ENCODE results near the gene NPLOC4.
"Not testable (repeated sequence)": the region's sequence is repeated elsewhere in the genome, so short reads cannot be mapped to it uniquely, and the experiment has no call there.

Gene NPLOC4

DNA sequence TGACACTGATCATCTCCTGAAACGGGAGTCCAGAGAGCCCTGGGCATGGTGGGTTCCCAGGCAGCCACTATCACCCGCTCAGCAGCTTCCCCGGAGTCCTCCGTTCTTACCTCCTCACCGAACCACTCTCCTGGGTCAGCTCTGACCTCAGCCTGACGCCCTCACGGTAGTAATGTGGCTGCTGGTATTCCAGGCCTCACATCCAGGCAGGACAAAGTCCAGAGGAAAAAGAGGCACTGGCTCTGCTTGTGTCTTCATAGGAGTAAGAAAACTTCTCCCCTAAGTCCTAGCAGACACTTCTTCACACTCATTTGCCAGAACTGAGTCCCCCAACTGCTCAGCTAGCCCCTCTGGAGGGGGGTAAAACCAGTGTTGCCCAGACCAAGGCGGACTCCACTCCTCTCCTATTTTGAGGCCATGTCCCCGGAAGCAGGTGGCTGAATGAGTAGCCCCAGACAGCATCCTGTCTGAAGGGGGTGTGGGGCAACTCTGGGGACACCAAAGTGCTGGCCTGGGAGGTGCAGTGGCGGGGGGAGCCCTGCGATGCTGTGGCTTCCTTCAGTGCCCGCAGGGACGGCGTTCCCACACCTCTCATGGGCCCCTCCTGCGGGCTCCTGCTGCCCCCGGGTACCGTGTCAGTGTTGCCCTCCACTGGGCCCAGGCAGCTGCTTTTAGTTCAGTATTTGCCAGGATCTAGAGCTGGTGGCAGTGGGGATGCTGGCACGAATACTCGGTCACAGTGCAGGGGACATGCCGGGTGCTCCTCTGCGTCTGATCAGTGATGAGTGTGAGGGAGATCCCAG lies 103.4 kb downstream of the NPLOC4 start:
- DNase-seq (ENCODE audit: low spot score): no peak

- DNase-seq (ENCODE audit: low spot score): no peak
Measured at GRCh38 chr17:81532490-81533287, 104.2 kb downstream of the NPLOC4 start.

GRCh38 chr17:81531998-81532404 lies 104.9 kb downstream of the NPLOC4 start:
- DNase-seq (ENCODE audit: low spot score): not testable (repeated sequence)

DNA sequence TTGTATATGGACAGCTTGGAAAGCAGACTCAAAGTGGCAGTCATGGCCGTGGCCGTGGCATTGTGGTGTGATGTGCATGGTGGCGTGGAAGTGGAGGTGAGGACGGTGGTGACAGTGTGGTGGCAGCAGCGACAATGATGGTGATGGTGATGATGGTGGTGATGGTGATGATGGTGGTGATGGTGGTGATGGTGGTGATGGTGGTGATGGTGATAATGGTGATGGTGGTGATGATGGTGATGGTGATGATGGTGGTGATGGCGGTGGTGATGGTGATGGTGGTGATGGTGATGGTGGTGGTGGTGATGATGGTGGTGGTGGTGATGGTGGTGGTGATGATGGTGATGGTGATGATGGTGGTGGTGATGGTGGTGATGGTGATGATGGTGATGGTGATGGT lies 105.9 kb downstream of the NPLOC4 start:
- not testable (repeated sequence) for DNase-seq (ENCODE audit: low spot score)

DNA sequence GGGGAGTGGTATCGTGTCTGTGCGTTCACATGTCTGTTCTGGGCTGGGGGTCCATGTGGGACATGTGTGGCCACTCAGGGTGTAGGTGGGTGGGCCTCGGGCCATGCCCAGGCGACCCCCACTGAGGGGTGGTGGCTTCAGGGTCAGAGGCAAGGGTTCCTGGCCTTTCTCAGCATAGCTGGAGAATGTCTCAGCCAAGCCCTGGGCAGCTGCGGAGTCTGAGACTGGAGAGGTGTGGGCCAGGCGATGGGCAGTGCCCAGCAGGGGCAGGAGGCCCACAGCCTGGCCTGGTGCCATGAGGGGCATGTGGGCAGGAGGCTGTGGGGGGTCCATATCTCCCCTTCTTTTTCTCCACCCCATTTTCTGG lies 107.5 kb downstream of the NPLOC4 start:
- no peak for DNase-seq (ENCODE audit: low spot score)

GRCh38 chr17:81528651-81529436 lies 108.1 kb downstream of the NPLOC4 start:
- no peak for DNase-seq (ENCODE audit: low spot score)

DNA sequence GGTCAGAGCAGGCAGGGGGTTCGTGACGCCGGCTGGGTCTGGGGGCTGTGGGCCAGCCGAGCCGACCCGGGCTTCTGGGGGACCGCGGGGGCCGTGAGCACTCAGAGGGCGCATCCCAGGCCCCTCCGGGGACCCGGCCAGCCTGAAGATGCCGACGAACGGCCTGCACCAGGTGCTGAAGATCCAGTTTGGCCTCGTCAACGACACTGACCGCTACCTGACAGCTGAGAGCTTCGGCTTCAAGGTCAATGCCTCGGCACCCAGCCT lies 108.6 kb downstream of the NPLOC4 start:
- no peak for DNase-seq (ENCODE audit: low spot score)

DNA sequence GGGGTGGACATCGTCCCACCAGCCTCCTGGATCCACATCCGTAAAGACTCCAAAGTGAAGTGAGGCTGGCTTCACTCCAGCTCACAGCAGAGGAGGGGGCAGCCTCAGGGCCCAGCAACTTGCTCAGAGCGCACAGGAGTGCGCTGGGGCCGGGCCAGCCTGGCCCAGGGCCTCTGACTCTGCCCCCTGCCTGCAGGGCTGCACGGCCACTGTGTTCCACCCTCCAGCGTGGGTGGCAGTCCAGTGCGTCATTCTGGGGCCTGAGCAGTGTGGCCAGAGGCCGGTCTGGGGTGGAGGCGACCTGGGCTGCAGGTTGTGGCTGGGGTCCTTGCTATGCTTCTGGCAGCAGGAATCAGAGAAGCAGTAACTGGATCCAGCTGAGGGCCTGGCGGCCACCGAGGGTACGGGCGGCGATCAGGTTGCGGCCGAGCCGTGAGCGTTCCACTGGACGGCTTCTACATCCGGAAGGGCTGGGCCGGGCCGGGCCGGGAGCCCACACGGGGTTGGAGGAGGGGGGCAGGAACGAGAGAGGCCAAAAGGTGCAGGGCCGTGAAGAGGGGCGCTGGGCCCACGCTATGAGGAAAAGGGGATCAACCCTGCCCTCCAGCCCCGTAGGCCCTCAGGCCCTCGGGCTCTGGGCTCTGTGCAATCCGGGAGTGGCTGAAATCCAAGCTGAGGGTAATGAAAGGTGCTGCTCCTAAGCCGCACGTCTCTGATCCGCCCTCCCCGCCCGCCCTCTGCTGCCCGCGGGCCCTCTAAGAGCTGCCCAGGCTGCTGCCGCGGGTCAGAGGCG lies 109.1 kb downstream of the NPLOC4 start, which contains the start of gene FSCN2:
Gene FSCN2, plus strand, starts transcription at position 787 of the 793 bp plus-strand sequence. CDS start 155 bp downstream, outside the sequence.
- DNase-seq (ENCODE audit: low spot score): no peak

DNA sequence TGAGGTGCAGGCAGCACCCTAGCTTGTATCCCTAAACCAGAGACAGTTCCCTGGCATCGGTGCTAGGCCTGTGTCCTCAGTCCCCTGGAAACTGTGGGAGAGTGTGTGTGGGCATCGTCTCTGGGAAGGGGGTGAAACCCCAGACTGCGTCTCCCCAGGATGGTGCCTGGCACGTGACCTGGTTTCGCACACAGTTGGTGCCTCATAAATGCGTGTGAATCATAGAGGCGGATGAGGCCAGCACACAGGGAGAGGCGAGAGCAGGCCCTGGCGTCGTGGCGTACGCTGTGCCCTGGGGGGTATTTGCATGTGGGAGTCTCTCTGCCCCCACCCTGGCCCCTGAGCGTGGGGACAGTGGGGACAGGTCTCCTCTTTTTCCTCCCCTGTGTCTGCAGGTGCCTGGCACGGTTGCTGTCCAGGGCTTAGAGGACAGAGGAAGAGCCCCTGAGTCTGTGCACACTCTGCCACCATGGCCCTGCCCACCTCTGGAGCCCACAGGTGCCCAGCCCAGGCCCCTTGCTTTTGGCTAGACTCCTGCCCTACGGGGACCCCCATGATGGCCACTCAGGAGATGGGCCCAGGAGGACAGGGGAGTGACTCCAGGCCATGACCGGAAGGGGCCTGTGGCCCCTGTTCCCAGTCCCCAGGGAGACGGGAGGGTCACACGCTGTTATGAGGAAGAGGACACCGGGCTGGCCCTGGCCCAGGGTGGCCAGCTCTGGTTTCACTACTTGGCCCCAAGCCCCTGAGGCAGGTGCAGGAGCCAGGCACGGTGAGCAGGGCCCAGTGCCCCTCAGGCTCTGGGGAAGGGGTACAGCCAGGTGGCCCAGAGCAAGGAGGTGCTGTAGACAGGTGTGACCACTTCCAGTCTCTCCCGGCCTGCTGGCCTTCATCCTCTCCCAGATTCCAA lies 110.0 kb downstream of the NPLOC4 start:
- no peak for DNase-seq (ENCODE audit: low spot score)

DNA sequence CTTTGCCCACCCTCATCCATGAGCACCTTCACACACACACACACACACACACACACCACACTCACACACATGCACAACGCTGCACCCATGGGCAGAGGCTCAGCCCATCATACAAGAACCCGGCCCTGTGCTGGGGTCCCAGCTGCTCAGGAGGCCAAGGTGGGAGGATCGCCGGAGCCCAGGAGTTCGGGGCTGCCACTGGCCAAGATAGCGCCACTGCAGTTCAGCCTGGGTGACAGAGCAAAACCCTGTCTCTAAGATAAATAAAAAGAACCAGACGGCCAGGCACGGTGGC lies 112.1 kb downstream of the NPLOC4 start:
- DNase-seq (ENCODE audit: low spot score): no peak

DNA sequence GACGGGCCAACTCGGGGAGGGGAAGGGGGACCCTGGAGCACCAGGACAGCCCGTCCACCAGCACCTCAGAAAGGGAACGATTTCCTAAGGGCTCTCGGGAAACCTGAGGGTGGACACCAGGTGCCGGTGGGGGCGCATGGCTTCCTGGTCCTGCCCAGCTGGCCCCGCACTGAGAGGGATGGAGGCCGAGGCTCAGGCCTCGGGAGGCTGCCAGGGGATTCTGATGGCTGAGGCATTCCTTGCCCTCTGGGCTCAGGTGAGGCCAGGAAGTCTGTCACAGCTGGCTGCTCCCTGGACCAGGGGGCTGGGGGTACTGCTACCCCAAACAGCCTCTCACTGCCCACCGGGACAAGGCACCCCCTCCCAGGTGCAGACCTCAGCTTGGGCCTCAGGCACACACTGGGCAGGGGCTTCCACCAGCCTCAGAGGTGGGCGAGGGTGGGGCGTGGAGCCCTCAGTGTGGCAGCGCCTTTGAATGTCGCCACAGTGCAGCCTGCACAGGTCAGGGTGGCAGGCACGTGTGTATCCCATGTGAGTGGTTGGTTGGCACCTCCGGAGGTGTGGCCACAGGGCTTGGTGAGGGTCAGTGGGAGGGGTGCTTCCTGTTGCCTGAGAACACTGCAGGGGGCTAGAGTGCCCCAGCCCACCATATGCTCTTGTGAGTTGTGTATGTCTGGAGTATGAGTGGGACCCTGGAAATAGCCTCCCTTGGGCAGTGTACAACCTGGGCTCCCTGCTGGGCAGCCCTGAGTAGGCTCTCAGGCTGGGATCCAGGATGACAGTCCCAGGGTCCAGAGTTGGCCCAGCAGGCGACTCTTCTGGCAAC lies 112.7 kb downstream of the NPLOC4 start:
- DNase-seq (ENCODE audit: low spot score): no peak

DNA sequence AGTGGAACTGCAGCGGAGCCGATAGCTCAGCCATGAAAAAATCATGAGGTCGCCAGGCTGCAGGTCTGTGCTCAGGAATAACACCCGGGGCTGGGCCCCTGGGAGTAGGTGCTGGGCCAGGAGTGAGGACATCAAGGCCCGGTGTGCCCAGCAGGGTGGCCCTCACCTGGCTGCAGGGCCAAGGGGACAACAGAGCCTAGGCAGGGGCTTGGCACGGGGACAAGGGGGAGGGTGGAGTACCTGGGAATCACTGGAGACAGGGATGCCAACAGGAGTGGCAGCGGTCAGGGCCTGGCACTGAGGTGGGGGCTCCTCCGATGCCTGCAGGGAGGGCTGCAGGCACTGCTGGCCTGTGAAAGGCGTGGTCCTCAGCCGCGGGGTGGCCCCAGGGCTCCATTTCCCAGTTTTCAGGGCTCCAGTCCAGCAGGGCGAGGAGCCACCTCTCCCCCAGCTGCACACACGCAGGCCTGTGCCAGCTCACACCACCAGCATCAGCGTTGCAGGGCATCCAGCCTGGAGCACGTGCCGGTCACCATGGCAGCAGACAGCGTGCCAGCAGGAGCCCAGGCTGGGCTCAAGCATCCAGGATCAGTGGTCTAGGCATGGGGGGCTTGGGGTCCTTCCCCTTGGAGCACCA lies 113.4 kb downstream of the NPLOC4 start:
- DNase-seq (ENCODE audit: low spot score): no peak

GRCh38 chr17:81522491-81523401 lies 114.2 kb downstream of the NPLOC4 start:
- peak; percentile 38 for DNase-seq (ENCODE audit: low spot score)

DNA sequence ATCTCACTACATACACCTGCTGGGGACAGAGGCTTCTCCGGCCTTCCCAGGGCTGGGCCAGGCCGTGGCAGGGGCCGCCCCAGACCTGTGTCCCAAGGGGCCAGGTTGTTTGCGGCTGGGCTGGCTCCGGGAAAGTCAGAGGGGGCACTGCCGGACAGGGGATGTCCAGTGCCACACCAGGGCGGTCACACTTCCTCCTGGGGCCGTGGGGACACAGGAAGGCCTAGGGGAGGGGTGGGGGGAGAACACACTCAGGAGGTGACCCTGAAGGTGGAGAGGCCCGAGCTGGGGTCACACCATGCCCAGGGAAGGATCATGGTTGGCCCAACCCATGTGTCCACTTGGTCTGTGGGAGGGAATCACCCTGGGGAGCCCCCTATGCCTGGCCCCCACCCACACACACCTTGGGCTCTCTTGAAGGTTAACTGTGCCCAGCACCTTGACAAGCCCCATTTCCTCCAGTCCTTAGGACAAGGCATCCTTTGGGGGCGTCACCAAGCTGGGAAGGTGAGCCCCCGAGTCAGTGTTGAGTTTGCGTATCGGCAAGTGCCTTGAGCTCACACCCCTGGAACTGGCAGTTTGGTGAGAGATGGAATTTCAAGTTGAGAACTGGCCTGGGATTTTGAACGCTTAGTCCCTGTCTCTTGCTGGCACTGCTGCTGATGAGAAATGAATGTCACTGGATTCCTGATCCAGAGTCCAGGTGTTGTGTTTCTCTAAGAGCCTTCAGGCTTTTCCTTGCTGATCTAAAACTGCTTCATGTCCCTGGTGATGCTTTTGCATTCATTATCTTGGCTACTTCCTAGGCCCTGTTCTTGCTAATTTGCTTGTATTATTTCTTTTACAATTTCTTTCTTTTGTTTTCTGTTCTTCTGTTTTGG lies 116.7 kb downstream of the NPLOC4 start:
- DNase-seq (ENCODE audit: low spot score): no peak

- DNase-seq (ENCODE audit: low spot score): peak; percentile 67
Measured at GRCh38 chr17:81519284-81520020, 117.5 kb downstream of the NPLOC4 start.

DNA sequence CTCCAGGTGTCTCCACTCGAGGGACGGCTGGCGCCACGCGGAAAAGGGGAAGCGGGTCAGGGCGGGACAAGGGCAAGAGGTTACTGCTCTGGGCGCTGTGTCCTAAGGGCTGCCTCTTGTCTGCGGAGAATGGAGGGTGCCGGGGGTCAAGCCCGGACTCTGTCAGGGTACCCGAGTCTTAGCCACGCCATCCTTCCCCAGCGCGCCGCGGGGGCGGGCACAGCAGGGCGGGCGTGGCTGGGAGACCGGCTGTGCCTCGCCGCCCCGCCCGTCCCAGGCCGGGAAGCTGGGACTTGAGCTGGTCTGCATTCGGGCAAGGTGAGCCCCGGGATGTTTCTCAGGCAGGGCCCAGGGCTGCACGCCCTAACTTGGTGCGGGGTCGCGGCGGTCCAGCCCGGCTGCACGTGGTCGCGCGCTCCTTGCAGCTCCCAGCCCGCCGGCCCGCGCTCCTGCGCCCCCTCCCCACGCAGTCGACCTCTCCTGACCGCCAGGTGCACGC lies 118.1 kb downstream of the NPLOC4 start:
- no peak for DNase-seq (ENCODE audit: low spot score)

Measured in germinal center (tissue), 1 donor.